ENCODE measurements around the gene TRMT6. TPM values are rescaled to one million over a fixed set of nuclear protein-coding genes. Genes with fewer than 3 reads are reported as not detected.

TRMT6 gene
- polyA plus RNA-seq, 1 of the 3 experiments (the other 2 are of a cell fraction) = 16.1 TPM

- ChIA-PET POLR2A (no interaction called here), CTCF (interaction anchor here (1.1 kb wide), 1 partner anchor 463 kb away, joined by 3 read pairs; no protein-coding TSS in a partner anchor)
- H3K4me2 ChIP-seq = peak overlapping the region; percentile 55; the same call in 1 of the 2 replicates
- no peaks in the 10 kb centered on the region for H4K20me1 ChIP-seq (ENCODE audit: insufficient read depth)
- peak overlapping the region; percentile 54 to 72; a peak in 3 of 4 replicates for H3K27ac ChIP-seq (ENCODE audit: low read depth in 2 of 2, low read length in 1 of 2)
- no peaks in the 10 kb centered on the region for H3K79me2 ChIP-seq (ENCODE audit: insufficient read depth)
- no peaks in the 10 kb centered on the region for H3K9me3 ChIP-seq
- H3K36me3 ChIP-seq (replicated peaks in 1 of 2; ENCODE audit: control insufficient read depth in 1 of 2, insufficient read depth in 2 of 2, low read length in 1 of 2) = peaks cover 25 to 29% of the 10 kb centered on the region in 2 experiments
- no peak for DNase-seq
- H3K4me3 ChIP-seq (ENCODE audit: low read depth in 2 of 2, low read length in 1 of 2) = no peak overlapping the region
- H3K4me1 ChIP-seq (ENCODE audit: control insufficient read depth in 1 of 2, insufficient read depth in 2 of 2, low read depth in 1 of 2, low read length in 1 of 2) = peaks cover 0 to 14% of the 10 kb centered on the region in 2 experiments; a peak in 3 of 4 replicates
- 55% methylated on average over 2 of the region's 2 CpGs for WGBS (ENCODE audit: low lambda C conversion rate)
- no peak for TF ChIP-seq ZBTB33 (IDR thresholded peaks at IDR 0.05; ENCODE audit: borderline replicate concordance, low read depth)
- TF ChIP-seq FOSL2 (IDR thresholded peaks at IDR 0.05; ENCODE audit: borderline replicate concordance, low read depth) = peak; percentile 27; the same call in 1 of the 2 replicates
- H3K27me3 ChIP-seq (ENCODE audit: insufficient read depth) = no peaks in the 10 kb centered on the region
- peak overlapping the region; percentile 35; the same call in 1 of the 2 replicates for H3K9ac ChIP-seq
- H2AFZ ChIP-seq (ENCODE audit: low read depth) = peak overlapping the region; percentile 49; the same call in 1 of the 2 replicates
- H3F3A ChIP-seq (replicated peaks; ENCODE audit: insufficient read depth) = peaks cover 25% of the 10 kb centered on the region
- no peaks in the 10 kb centered on the region; the same call in 1 of the 2 replicates for H3K9me2 ChIP-seq
These were observed 41.5 kb upstream of the TRMT6 start for GRCh38 chr20:5991623-5992441.

- TF ChIP-seq TCF12 (IDR thresholded peaks at IDR 0.05) = no peak
- no peak for TF ChIP-seq POLR2AphosphoS5 (IDR thresholded peaks at IDR 0.05; ENCODE audit: low read depth, low read length)
- TF ChIP-seq TAF1 (IDR thresholded peaks at IDR 0.05; ENCODE audit: borderline replicate concordance, low read depth, low read length) = no peak
- no peak for TF ChIP-seq RCOR1 (IDR thresholded peaks at IDR 0.05; ENCODE audit: low read length)
- TF ChIP-seq EZH2phosphoT487 (IDR thresholded peaks at IDR 0.05; ENCODE audit: borderline replicate concordance, low read depth) = no peak
- TF ChIP-seq NRF1 (IDR thresholded peaks at IDR 0.05; ENCODE audit: low read depth, low read length) = no peak
- TF ChIP-seq IRF3 (IDR thresholded peaks at IDR 0.05; ENCODE audit: low read depth, low read length) = no peak
- no peak for TF ChIP-seq RXRA (IDR thresholded peaks at IDR 0.05; ENCODE audit: borderline replicate concordance, low read depth)
- no peak for TF ChIP-seq RAD21 (IDR thresholded peaks at IDR 0.05; ENCODE audit: low read length)
- TF ChIP-seq ELF1 (IDR thresholded peaks at IDR 0.05) = no peak
- no peak for TF ChIP-seq PBX3 (IDR thresholded peaks at IDR 0.05)
- Histone ChIP-seq H3K79me2 (ENCODE audit: insufficient read depth) (no peaks in the 10 kb centered on the region), H3K27me3 (ENCODE audit: insufficient read depth) (no peaks in the 10 kb centered on the region), H3K9ac (no peak overlapping the region), H3K9me2 (no peaks in the 10 kb centered on the region; the same call in 1 of the 2 replicates), H3K27ac (ENCODE audit: low read depth in 2 of 2, low read length in 1 of 2) (peak overlapping the region; percentile 54 to 72; a peak in 3 of 4 replicates), H3K4me1 (ENCODE audit: control insufficient read depth in 1 of 2, insufficient read depth in 2 of 2, low read depth in 1 of 2, low read length in 1 of 2) (peaks cover 0 to 14% of the 10 kb centered on the region in 2 experiments; a peak in 3 of 4 replicates), H3K4me2 (no peak overlapping the region), H3K36me3 (replicated peaks in 1 of 2; ENCODE audit: control insufficient read depth in 1 of 2, insufficient read depth in 2 of 2, low read length in 1 of 2) (peaks cover 24 to 34% of the 10 kb centered on the region in 2 experiments), H2AFZ (ENCODE audit: low read depth) (no peak overlapping the region), H3F3A (replicated peaks; ENCODE audit: insufficient read depth) (peaks cover 25% of the 10 kb centered on the region), H3K9me3 (no peaks in the 10 kb centered on the region), H3K4me3 (ENCODE audit: low read depth in 2 of 2, low read length in 1 of 2) (no peak overlapping the region), H4K20me1 (ENCODE audit: insufficient read depth) (no peaks in the 10 kb centered on the region)
- WGBS (ENCODE audit: low lambda C conversion rate) = 91% methylated on average over 3 of the region's 3 CpGs
- CTCF ChIA-PET = no interaction called here
- POLR2A ChIA-PET = no interaction called here
- no peak for DNase-seq
These were observed 40.6 kb upstream of the TRMT6 start for GRCh38 chr20:5990946-5991345.
